Testis (tissue), 3 donors: Measurements from ENCODE around the gene RNF31. TPM values are rescaled to one million over a fixed set of nuclear protein-coding genes. Genes with fewer than 3 reads are reported as not detected.

Experiments
- DNase-seq: peaks from one replicate; pipeline ENCODE4 v3.0.0-alpha.2; 2019
- H3K27ac ChIP-seq, 2 donors: fragments of 200-600 bp; sonication (generic); one replicate each; pipeline ENCODE4 v1.5.1; 2019
- H3K27me3 ChIP-seq: fragments of 200-600 bp; sonication (generic); one replicate; pipeline ENCODE4 v1.5.1; 2019
- H3K36me3 ChIP-seq: fragments of 200-600 bp; sonication (generic); one replicate; pipeline ENCODE4 v1.5.1; 2017; ENCODE audit warnings: low read depth; ENCODE audit errors: missing control alignments
- H3K4me1 ChIP-seq: fragments of 200-600 bp; sonication (generic); one replicate; pipeline ENCODE4 v1.5.1; 2019
- H3K4me3 ChIP-seq, 2 donors: fragments of 200-600 bp; sonication (generic); one replicate each; pipeline ENCODE4 v1.5.1; 2017 to 2019
- H3K9me3 ChIP-seq: fragments of 200-600 bp; sonication (generic); one replicate; pipeline ENCODE4 v1.5.1; 2017
- POLR2A ChIP-seq: fragments of 450-650 bp; IDR thresholded peaks from one replicate; pipeline ENCODE4 v1.6.1; 2017; ENCODE audit warnings: antibody characterized with exemption, mild to moderate bottlenecking, moderate library complexity
- WGBS, 2 donors: methylation state at CpG; one replicate each; pipeline ENCODE4 v1.1.5; 2018; 5-methylcytosine and 5-hydroxymethylcytosine counted together
- intact Hi-C: fragments of 100-400 bp; cut with DNase I; formaldehyde crosslinking; loops from one replicate; pipeline ENCODE4 v1.15.1; 2023; ENCODE audit warnings: low total_unique reads
- polyA plus RNA-seq: library from polyadenylated mRNA; stranded (reverse); fragments of 350-450 nt; fragmentation: Illumina TruSeq; extraction: RNeasy Lipid Tissue Mini Kit (QIAGEN cat#74804); gene quantifications from one replicate; pipeline ENCODE4 v1.2.3, GENCODE V29; 2014; ENCODE audit warnings: low read depth, low replicate concordance; ENCODE audit not compliant: insufficient read depth
- total RNA-seq, 2 donors: library from RNA; depleted of rRNA; stranded (reverse); fragments of >200 nt; gene quantifications; one replicate each; pipeline ENCODE4 v1.2.3, GENCODE V29; 2016
- TF ChIP-seq, protein P1 (sequence below), 3 experiments: fragments of 450-650 bp in 2 of 3; fragments of 200-600 bp in 1 of 3; sonication (generic) in 1 of 3; IDR thresholded peaks; one replicate each; pipeline ENCODE4 v1.5.1; 2016 to 2019; ENCODE audit warnings: antibody characterized with exemption in 3 of 3, mild to moderate bottlenecking in 2 of 3, moderate library complexity in 1 of 3

Gene RNF31
- total and polyA plus RNA-seq, 3 donors from 2014 or later = 71.0 to 96.8 (median 94.5) TPM

DNA sequence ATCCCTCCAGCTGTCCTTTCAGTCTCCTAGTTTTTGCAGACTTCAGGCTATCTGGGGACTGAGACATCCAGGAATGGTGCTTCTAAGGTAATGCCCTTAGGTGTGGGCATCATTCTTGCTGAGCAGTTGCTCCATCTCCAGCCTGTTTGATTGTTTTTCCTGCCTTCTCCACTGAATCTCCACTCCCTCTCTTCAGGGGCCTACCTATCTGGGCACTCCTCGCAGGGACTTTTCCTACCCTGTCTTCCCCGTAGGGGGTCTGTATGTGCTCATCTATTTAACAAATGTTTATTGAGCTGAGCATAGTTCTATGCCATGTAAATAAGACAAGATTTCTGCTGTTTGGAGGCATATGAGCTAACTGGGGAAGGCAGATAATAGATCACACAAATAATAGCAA lies 14.3 kb upstream of the RNF31 start:
- intact Hi-C loops = no loop called here
- DNase-seq = no peak
- Histone ChIP-seq H3K4me3 (no peak overlapping the region), H3K36me3 (no peaks in the 10 kb centered on the region), H3K27me3 (no peaks in the 10 kb centered on the region), H3K27ac (no peak overlapping the region), H3K9me3 (no peaks in the 10 kb centered on the region), H3K4me1 (peaks cover 21% of the 10 kb centered on the region)
- TF ChIP-seq, protein P1, sequence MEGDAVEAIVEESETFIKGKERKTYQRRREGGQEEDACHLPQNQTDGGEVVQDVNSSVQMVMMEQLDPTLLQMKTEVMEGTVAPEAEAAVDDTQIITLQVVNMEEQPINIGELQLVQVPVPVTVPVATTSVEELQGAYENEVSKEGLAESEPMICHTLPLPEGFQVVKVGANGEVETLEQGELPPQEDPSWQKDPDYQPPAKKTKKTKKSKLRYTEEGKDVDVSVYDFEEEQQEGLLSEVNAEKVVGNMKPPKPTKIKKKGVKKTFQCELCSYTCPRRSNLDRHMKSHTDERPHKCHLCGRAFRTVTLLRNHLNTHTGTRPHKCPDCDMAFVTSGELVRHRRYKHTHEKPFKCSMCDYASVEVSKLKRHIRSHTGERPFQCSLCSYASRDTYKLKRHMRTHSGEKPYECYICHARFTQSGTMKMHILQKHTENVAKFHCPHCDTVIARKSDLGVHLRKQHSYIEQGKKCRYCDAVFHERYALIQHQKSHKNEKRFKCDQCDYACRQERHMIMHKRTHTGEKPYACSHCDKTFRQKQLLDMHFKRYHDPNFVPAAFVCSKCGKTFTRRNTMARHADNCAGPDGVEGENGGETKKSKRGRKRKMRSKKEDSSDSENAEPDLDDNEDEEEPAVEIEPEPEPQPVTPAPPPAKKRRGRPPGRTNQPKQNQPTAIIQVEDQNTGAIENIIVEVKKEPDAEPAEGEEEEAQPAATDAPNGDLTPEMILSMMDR (IDR thresholded peaks at IDR 0.05) = no peak
- no peak for TF ChIP-seq POLR2A
- 95% methylated on average over 2 of the region's 2 CpGs for WGBS, 2 donors

DNA sequence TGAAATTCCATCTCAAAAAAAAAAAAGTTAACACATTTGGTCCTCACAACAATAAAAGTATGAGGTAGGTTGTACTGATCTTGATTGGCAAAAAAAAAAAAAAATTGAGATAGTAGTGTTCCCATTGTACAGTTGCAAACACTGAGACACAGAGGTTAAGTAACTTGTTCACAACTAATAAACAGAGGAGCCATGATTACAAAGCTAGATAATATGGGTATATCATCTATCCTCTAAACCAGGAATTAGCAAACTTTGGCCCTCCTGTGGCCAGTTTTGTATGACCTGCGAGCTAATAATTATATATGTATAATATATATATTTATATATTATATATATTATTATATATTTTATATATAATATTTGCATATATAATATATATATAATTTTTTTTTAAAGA lies 13.6 kb upstream of the RNF31 start:
- no peaks in the 10 kb centered on the region for H3K36me3 ChIP-seq

DNA sequence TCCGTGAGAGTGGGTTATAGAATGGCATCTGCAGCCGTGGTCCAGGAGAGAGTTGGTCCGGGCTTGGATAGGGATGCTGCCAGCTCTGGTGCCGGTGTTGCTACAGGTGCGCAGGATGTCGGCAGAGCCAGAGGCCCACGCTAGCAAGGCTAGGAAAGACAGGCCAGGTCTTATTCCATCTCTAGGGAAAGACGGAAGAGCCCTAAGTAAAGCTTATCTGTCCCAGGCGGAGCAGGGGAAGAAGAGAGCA lies 11.8 kb upstream of the RNF31 start:
- Histone ChIP-seq H3K9me3 (no peaks in the 10 kb centered on the region), H3K4me3 (peak overlapping the region; percentile 79 to 89), H3K36me3 (no peaks in the 10 kb centered on the region), H3K27ac (peak overlapping the region; percentile 86 to 88), H3K4me1 (peaks cover 29% of the 10 kb centered on the region), H3K27me3 (no peaks in the 10 kb centered on the region)
- intact Hi-C loops = no loop called here
- TF ChIP-seq, protein P1 (IDR thresholded peaks at IDR 0.05) = no peak
- no peak for TF ChIP-seq POLR2A
- DNase-seq = no peak
- WGBS, 2 donors = 2 to 5% methylated on average over 9 of the region's 9 CpGs

More for the DNA sequence above, 13.6 kb upstream of the RNF31 start:
- Histone ChIP-seq H3K27me3 (no peaks in the 10 kb centered on the region), H3K4me3 (no peak overlapping the region), H3K4me1 (peaks cover 21% of the 10 kb centered on the region), H3K9me3 (no peaks in the 10 kb centered on the region), H3K27ac (no peak overlapping the region)
- intact Hi-C loops = no loop called here
- TF ChIP-seq, protein P1 (IDR thresholded peaks at IDR 0.05) = no peak
- TF ChIP-seq POLR2A = no peak
- DNase-seq = no peak
- WGBS, 2 donors = 87 to 98% methylated on average over 1 of the region's 1 CpG

DNA sequence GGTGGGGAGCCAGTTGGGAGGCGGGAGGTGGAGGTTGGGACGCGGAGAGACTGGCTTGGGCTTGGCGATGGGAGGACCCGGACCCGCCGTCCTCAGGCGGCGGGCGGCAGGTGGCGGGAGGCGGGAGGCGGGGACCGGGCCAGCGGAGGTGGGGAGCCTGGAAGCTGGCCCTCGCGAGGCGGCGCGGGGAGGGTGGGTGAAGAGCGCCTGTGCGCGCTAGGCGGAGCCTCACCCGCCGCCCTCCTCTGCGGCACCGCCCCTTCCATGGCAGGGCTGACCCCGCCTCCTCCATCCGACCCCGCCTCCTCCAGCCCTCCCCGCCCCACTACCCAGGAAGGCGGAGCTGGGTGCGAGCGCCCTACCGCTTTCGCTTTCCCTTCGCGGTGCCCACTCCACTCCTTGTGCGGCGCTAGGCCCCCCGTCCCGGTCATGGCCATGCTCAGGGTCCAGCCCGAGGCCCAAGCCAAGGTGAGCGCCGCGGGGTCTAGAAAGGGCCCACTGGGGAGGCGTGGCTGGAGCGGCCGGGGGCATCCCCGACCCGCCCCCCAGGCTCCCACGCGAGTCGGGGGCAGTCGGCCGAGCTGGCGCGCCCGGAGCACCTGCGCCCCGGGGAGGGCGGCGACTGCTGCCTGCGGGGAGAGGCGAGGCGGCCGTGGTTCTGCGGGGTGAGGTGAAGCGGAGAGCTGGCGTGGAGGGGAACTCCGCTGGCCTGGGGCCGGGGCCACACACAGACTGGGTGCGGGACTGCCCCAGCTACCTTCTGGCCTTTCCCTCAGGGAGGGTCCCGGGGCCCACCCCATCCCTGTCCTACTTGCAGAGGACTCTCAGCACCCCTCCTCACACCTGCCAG lies 11.2 kb upstream of the RNF31 start, which contains the start of gene PSME1:
TSS of gene PSME1 (plus strand) at position 361 of the 850 bp plus-strand sequence. CDS start at position 430, 69 bp downstream.
- 0% methylated on average over 21 to 62 of the region's 75 CpGs for WGBS, 2 donors
- no peaks in the 10 kb centered on the region for H3K36me3 ChIP-seq
- H3K9me3 ChIP-seq = no peaks in the 10 kb centered on the region
- peak within 1 kb of the TSS; percentile 86 to 88 for H3K27ac ChIP-seq
- peak; percentile 95 for DNase-seq
- intact Hi-C loops = no loop called here
- H3K27me3 ChIP-seq = no peaks in the 10 kb centered on the region
- peaks cover 26% of the 10 kb centered on the region for H3K4me1 ChIP-seq
- peak within 1 kb of the TSS; percentile 79 to 89 for H3K4me3 ChIP-seq
- peak; percentile 29 for TF ChIP-seq POLR2A
- TF ChIP-seq, protein P1 (IDR thresholded peaks at IDR 0.05) = no peak
